Spinal cord (tissue), 10 donors: ENCODE data around the gene MGMT. TPM values are rescaled to one million over a fixed set of nuclear protein-coding genes. Genes with fewer than 3 reads are reported as not detected.
"Not testable (repeated sequence)": the region's sequence is repeated elsewhere in the genome, so short reads cannot be mapped to it uniquely, and the experiment has no call there.

Source experiments
- DNase-seq, 6 donors: peaks; one replicate each; pipeline versions ENCODE4 v3.0.0 to v3.0.0-alpha.2; 2013 to 2015; ENCODE audit warnings: low spot score in 6 of 6, low read depth in 4 of 6
- H3K27ac ChIP-seq: one replicate; pipeline ENCODE4 v1.5.1; 2013; ENCODE audit warnings: low read depth, low read length, control low read depth
- H3K27me3 ChIP-seq: one replicate; pipeline ENCODE4 v1.6.1; 2013; ENCODE audit warnings: low read length; ENCODE audit not compliant: control insufficient read depth, insufficient read depth
- H3K36me3 ChIP-seq: one replicate; pipeline ENCODE4 v1.6.1; 2013; ENCODE audit warnings: low read length; ENCODE audit not compliant: control insufficient read depth, insufficient read depth
- H3K4me1 ChIP-seq: one replicate; pipeline ENCODE4 v1.6.1; 2013; ENCODE audit warnings: low read length; ENCODE audit not compliant: control insufficient read depth, insufficient read depth
- H3K4me3 ChIP-seq: one replicate; pipeline ENCODE4 v1.5.1; 2013; ENCODE audit warnings: low read depth, low read length, control low read depth
- H3K9me3 ChIP-seq: one replicate; pipeline ENCODE4 v1.6.1; 2013; ENCODE audit warnings: low read length; ENCODE audit not compliant: control insufficient read depth, insufficient read depth
- WGBS: methylation state at CpG from one replicate; pipeline ENCODE4 v1.1.5; 2013; ENCODE audit warnings: missing lambda C conversion rate; ENCODE audit not compliant: insufficient coverage; 5-methylcytosine and 5-hydroxymethylcytosine counted together
- long read RNA-seq, 4 donors: transcript quantifications; one replicate each; lab custom pipeline, GENCODE V29; 2026
- polyA plus RNA-seq, 2 donors: library from polyadenylated mRNA; unstranded; fragments of 120-200 nt; gene quantifications; one replicate each; pipeline ENCODE4 v1.2.1, GENCODE V29; 2013; ENCODE audit not compliant: insufficient read length in 2 of 2
- total RNA-seq, 2 donors: library from RNA; depleted of rRNA in 1 of 2; stranded (reverse); fragments of 120-200 nt in 1 of 2; fragments of >200 nt in 1 of 2; gene quantifications; one replicate each; pipeline versions ENCODE4 v1.2.3 to v1.2.4, GENCODE V29; 2013 to 2014
- donor health status: healthy.

Gene MGMT
- total RNA-seq: 10 to 100 TPM; 14.0 to 31.9 TPM
- polyA plus RNA-seq: 10 to 100 TPM; 10.4 to 13.4 TPM
- long read RNA-seq, donor 1, transcript MGMT-201 (5 exons, 1,759 nt): major isoform, 20 of 20 reads
- long read RNA-seq, donor 1, partial matches to known transcripts: 0 of 20 reads
- long read RNA-seq, donor 1, other reads (novel, unspliced or antisense): 0 of 20 reads
- long read RNA-seq, donor 2, partial matches to known transcripts: 0 of 3 reads
- long read RNA-seq, donor 2, other reads (novel, unspliced or antisense): 0 of 3 reads
- long read RNA-seq, donor 3, transcript MGMT-201 (5 exons, 1,759 nt): major isoform, 13 of 14 reads
- long read RNA-seq, donor 3, partial matches to known transcripts: 0 of 14 reads
- long read RNA-seq, donor 3, other reads (novel, unspliced or antisense): 0 of 14 reads
- long read RNA-seq, donor 4, transcript MGMT-201 (5 exons, 1,759 nt): major isoform, 36 of 39 reads
- long read RNA-seq, donor 4, partial matches to known transcripts: 0 of 39 reads
- long read RNA-seq, donor 4, other reads (novel, unspliced or antisense): 0 of 39 reads

DNA sequence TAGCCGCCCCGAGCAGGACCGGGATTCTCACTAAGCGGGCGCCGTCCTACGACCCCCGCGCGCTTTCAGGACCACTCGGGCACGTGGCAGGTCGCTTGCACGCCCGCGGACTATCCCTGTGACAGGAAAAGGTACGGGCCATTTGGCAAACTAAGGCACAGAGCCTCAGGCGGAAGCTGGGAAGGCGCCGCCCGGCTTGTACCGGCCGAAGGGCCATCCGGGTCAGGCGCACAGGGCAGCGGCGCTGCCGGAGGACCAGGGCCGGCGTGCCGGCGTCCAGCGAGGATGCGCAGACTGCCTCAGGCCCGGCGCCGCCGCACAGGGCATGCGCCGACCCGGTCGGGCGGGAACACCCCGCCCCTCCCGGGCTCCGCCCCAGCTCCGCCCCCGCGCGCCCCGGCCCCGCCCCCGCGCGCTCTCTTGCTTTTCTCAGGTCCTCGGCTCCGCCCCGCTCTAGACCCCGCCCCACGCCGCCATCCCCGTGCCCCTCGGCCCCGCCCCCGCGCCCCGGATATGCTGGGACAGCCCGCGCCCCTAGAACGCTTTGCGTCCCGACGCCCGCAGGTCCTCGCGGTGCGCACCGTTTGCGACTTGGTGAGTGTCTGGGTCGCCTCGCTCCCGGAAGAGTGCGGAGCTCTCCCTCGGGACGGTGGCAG lies at the start of gene MGMT:
TSS of gene MGMT (plus strand) at position 539 of the 656 bp plus-strand sequence.
- no peaks in the 10 kb centered on the region for H3K9me3 ChIP-seq
- no peaks in the 10 kb centered on the region for H3K27me3 ChIP-seq
- WGBS: 2% methylated on average over 85 of the region's 85 CpGs
- DNase-seq: peak; percentile 66 to 96 (median 84)
- H3K36me3 ChIP-seq: no peaks in the 10 kb centered on the region
- H3K4me3 ChIP-seq: peak within 1 kb of the TSS; percentile 59
- H3K27ac ChIP-seq: peak within 1 kb of the TSS; percentile 47
- peaks cover 16% of the 10 kb centered on the region for H3K4me1 ChIP-seq

DNA sequence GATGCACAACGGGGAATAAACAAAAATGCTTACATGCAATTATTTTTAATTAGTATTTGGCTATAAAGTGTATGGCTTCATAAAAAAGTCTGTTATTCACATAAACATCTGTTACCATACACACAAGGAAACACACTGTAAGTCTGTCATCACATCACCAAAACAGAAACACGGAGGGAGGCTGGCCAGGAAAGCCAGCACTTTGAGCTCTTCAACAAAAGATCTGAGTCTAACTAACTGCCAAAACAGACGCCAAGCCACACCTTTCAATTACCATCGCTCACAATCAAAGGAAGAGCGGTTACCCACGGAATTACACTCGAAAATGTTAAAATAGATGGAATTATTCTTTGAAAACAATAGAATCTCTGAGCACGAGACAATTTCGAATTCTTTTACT lies 49.2 kb upstream of the MGMT start:
- 32% methylated on average over 3 of the region's 9 CpGs for WGBS
- Histone ChIP-seq H3K4me1 (peaks cover 20% of the 10 kb centered on the region), H3K27ac (no peak overlapping the region), H3K36me3 (no peaks in the 10 kb centered on the region), H3K27me3 (peaks cover 2% of the 10 kb centered on the region), H3K4me3 (no peak overlapping the region), H3K9me3 (no peaks in the 10 kb centered on the region)
- peak in 2 of 6 donors; percentile 61 to 87 for DNase-seq

DNA sequence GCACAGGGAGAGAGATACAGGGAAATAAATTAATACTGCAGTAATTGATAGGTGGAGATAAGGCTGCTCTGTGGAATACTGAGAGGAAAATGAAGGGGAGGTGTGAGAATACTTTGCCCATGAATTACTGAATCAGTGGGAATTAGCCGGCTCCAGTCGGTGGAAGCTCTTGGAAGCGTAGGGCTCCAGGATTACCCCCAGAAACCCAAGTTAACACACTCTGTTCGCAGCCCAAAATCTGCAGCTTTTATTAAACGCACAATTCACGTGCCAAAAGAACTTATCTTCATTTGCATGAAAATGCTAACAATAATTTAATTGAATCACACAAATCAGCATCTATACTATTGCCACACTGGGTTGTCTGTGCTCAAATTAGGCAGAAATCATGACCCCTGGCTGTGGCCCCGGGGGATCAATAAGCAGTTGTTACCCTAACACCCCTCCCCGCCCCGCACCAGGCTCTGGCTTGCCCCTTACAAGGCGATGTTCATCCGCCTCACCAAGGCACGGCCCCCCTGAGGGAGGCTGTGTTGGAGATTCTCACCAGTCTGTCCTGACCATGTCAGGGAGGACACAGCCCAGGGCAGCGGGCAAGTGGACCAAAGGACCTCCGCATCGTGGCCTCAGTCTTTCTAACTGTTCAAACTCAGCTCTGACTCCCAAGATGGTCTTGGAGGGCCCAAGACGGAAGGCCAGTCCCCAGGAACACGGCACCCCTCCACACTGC lies 48.4 kb upstream of the MGMT start:
- DNase-seq: peak in 2 of 6 donors; percentile 52 to 61
- H3K4me1 ChIP-seq: peaks cover 20% of the 10 kb centered on the region
- no peak overlapping the region for H3K27ac ChIP-seq
- H3K4me3 ChIP-seq: no peak overlapping the region
- WGBS: 71% methylated on average over 11 of the region's 17 CpGs
- H3K36me3 ChIP-seq: no peaks in the 10 kb centered on the region
- H3K9me3 ChIP-seq: no peaks in the 10 kb centered on the region
- peaks cover 2% of the 10 kb centered on the region for H3K27me3 ChIP-seq

DNA sequence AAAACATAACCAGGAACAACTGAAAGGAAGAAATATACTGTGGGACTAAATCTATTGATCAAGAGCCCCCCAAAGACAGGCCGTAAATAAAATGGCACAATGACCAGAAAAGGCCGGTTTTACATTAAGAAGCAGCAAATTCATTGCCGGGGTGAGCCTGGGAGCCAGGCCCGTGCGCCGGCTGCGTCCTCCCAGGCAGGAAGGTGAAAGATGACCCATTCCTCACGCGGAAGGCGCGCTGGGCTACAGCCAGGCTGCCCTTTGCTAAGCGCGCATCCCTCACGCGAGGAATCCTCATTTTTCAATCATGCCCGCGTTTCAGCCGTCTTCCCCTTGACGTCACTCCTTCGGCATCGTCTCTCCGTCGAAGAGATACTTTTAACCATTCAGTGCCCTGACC lies 47.6 kb upstream of the MGMT start:
- 34% methylated on average over 23 of the region's 23 CpGs for WGBS
- Histone ChIP-seq H3K27me3 (peaks cover 2% of the 10 kb centered on the region), H3K4me1 (peaks cover 20% of the 10 kb centered on the region), H3K27ac (no peak overlapping the region), H3K4me3 (no peak overlapping the region), H3K9me3 (no peaks in the 10 kb centered on the region), H3K36me3 (no peaks in the 10 kb centered on the region)
- DNase-seq: no peak

DNA sequence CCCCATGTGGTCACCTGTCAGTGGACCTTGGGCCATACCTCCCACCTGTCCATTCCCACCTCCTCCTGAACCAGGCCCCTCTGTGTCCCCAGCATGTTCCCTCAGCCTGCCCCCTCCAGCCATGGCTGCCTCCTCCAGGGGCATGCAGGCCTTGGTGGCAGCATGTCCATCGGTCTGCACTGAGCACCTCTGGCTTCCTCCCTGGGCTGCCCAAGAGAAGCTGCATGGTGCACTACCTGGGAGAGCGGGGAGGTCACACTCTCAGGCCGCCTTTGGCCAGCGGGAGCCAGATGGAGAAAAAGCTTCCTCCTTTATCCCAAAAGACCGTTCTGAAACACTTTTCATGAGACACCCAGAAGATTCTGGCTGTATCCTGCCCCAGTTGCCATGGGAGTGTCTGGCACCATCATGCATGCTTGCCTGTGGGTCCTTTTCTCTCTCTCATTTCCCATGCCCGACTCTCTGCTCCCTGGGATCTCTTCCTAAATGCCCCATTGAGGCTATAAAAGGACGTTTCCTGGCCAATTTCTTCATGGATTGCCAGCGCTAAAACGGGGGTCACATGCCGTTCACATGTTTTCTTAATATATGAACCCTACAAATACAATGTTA lies 45.5 kb upstream of the MGMT start:
- DNase-seq: peak in 1 of 6 donors; percentile 61
- peaks cover 2% of the 10 kb centered on the region for H3K27me3 ChIP-seq
- H3K4me1 ChIP-seq: peaks cover 26% of the 10 kb centered on the region
- 67% methylated on average over 10 of the region's 10 CpGs for WGBS
- H3K4me3 ChIP-seq: no peak overlapping the region
- no peaks in the 10 kb centered on the region for H3K9me3 ChIP-seq
- H3K27ac ChIP-seq: no peak overlapping the region
- H3K36me3 ChIP-seq: no peaks in the 10 kb centered on the region

DNA sequence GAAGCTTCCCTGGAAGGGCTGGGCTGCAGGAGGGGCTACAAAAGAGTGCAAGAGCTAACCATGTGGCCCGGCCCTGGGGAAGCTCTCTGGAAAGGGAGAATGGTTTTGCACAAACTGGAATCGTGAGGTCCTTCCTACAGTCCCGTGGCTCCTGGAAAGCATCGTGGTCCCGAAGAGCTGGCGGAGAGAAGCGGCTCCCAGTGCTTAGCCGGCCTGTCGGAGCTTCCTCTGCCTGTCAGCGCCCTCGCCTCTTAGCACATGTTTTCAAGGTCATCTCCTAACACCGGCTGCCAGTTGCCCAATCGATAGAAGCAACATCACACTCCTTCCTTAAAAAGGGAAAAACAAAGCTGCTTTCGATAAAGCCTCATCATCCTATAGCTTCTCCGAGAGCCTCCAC lies 42.1 kb upstream of the MGMT start:
- no peak overlapping the region for H3K27ac ChIP-seq
- peaks cover 11% of the 10 kb centered on the region for H3K4me1 ChIP-seq
- no peak for DNase-seq
- no peaks in the 10 kb centered on the region for H3K9me3 ChIP-seq
- no peaks in the 10 kb centered on the region for H3K36me3 ChIP-seq
- WGBS: 86% methylated on average over 14 of the region's 15 CpGs
- no peaks in the 10 kb centered on the region for H3K27me3 ChIP-seq
- no peak overlapping the region for H3K4me3 ChIP-seq

DNA sequence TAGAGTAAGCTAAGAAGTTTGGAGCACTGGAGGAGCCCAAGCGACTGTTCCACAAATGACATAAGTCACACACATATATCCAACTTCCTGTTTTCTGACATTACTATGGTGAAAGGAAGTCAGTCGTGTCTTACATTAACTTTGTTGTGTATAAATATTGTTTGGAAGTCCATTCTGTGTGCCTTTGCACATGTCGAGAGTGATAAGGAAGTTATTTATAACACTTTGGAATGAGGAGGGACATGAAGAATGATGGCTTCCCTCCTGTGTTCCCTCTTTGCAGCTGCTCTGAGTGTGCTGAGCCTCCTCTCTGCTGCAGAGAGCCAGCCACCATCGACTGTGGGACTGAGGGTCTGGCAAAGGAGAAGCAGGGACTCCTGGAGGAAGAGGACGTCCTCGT lies 40.4 kb upstream of the MGMT start:
- no peak for DNase-seq

DNA sequence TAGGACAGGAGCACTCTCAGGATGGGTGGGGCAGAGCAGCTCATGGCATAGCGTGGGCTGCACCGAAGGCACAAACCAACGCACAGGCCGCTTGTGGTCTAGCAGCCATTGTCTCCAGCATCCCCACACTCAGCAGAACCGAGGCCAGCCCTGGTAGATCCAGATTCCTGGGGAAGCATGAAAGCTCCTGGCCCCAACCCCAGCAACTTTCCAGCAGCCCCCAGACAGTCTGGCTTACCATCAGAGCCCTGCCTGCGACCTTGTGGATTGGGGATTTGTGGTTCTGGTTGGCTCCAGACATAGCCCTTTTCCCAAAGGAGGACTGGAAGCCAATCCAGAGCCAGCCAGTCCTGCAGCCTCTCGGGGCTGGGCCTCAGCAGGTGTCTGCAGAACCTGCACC lies 33.8 kb upstream of the MGMT start:
- Histone ChIP-seq H3K4me1 (peaks cover 7% of the 10 kb centered on the region), H3K27ac (no peak overlapping the region), H3K36me3 (no peaks in the 10 kb centered on the region), H3K9me3 (no peaks in the 10 kb centered on the region), H3K27me3 (no peaks in the 10 kb centered on the region), H3K4me3 (no peak overlapping the region)
- no peak for DNase-seq
- 91% methylated on average over 7 of the region's 7 CpGs for WGBS

More for the DNA sequence above, 40.4 kb upstream of the MGMT start:
- no peaks in the 10 kb centered on the region for H3K27me3 ChIP-seq
- peaks cover 6% of the 10 kb centered on the region for H3K4me1 ChIP-seq
- no peak overlapping the region for H3K4me3 ChIP-seq
- no peaks in the 10 kb centered on the region for H3K36me3 ChIP-seq
- H3K9me3 ChIP-seq: no peaks in the 10 kb centered on the region
- 73% methylated on average over 4 of the region's 6 CpGs for WGBS
- no peak overlapping the region for H3K27ac ChIP-seq

DNA sequence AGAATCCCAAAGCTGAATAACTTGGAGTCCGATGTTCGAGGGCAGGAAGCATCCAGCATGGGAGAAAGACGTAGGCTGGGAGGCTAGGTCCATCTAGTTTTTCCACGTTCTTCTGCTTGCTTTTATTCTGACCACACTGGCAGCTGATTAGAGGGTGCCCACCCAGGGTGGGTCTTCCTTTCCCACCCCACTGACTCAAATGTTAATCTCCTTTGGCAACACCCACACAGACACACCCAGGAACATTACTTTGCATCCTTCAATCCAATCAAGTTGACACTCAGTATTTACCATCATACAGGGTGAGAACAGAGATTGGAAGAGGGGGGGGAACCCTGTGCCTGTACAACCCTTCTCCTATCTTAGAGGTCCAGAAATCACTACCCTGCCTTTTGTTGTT lies 31.3 kb upstream of the MGMT start:
- not testable (repeated sequence) for H3K9me3 ChIP-seq, H3K36me3 ChIP-seq, DNase-seq, H3K27me3 ChIP-seq, H3K4me1 ChIP-seq, H3K4me3 ChIP-seq, H3K27ac ChIP-seq
- WGBS: 100% methylated on average over 4 of the region's 4 CpGs
